ENCODE results near the gene ITGB5.

The ITGB5 gene

GRCh38 chr3:124861041-124861440, 26.1 kb downstream of the ITGB5 start:
- Mint-ChIP-seq H3K4me3 (no peak overlapping the region), H3K9me3 (no peaks in the 10 kb centered on the region)

GRCh38 chr3:124860599-124860998, 26.6 kb downstream of the ITGB5 start:
- no peaks in the 10 kb centered on the region for H3K9me3 Mint-ChIP-seq
- H3K36me3 Mint-ChIP-seq (ENCODE audit: low read depth): peaks cover 5% of the 10 kb centered on the region
- peaks cover 45% of the 10 kb centered on the region for H3K4me1 Mint-ChIP-seq (ENCODE audit: low read depth)
- H3K27ac Mint-ChIP-seq: no peak overlapping the region
- intact Hi-C loops (cut with micrococcal nuclease): no loop called here
- peaks cover 6% of the 10 kb centered on the region for H3K27me3 Mint-ChIP-seq
- H3K4me3 Mint-ChIP-seq: no peak overlapping the region

More at GRCh38 chr3:124861041-124861440, 26.1 kb downstream of the ITGB5 start:
- H3K4me1 Mint-ChIP-seq (ENCODE audit: low read depth): peaks cover 45% of the 10 kb centered on the region
- peaks cover under 1% of the 10 kb centered on the region for H3K36me3 Mint-ChIP-seq (ENCODE audit: low read depth)
- peaks cover 3% of the 10 kb centered on the region for H3K27me3 Mint-ChIP-seq
- no peak overlapping the region for H3K27ac Mint-ChIP-seq
- intact Hi-C loops (cut with micrococcal nuclease): no loop called here

- H3K4me3 Mint-ChIP-seq: no peak overlapping the region
- peaks cover 7% of the 10 kb centered on the region for H3K36me3 Mint-ChIP-seq (ENCODE audit: low read depth)
- peaks cover 6% of the 10 kb centered on the region for H3K27me3 Mint-ChIP-seq
- peaks cover 36% of the 10 kb centered on the region for H3K4me1 Mint-ChIP-seq (ENCODE audit: low read depth)
- intact Hi-C loops (cut with micrococcal nuclease): no loop called here
- no peaks in the 10 kb centered on the region for H3K9me3 Mint-ChIP-seq
- no peak overlapping the region for H3K27ac Mint-ChIP-seq
Observed at GRCh38 chr3:124859025-124859424, 28.1 kb downstream of the ITGB5 start.

- Mint-ChIP-seq H3K4me3 (no peak overlapping the region), H3K4me1 (ENCODE audit: low read depth) (peaks cover 30% of the 10 kb centered on the region), H3K27ac (no peak overlapping the region), H3K36me3 (ENCODE audit: low read depth) (peaks cover 7% of the 10 kb centered on the region), H3K9me3 (no peaks in the 10 kb centered on the region), H3K27me3 (peaks cover 6% of the 10 kb centered on the region)
- intact Hi-C loops (cut with micrococcal nuclease): no loop called here
Observed at GRCh38 chr3:124858275-124858674, 28.9 kb downstream of the ITGB5 start.

- H3K4me3 Mint-ChIP-seq: no peak overlapping the region
- peaks cover 7% of the 10 kb centered on the region for H3K36me3 Mint-ChIP-seq (ENCODE audit: low read depth)
- H3K9me3 Mint-ChIP-seq: no peaks in the 10 kb centered on the region
- intact Hi-C loops (cut with micrococcal nuclease): no loop called here
- H3K27me3 Mint-ChIP-seq: peaks cover 10% of the 10 kb centered on the region
- H3K27ac Mint-ChIP-seq: no peak overlapping the region
- H3K4me1 Mint-ChIP-seq (ENCODE audit: low read depth): peaks cover 20% of the 10 kb centered on the region
Observed at GRCh38 chr3:124856677-124857076, 30.5 kb downstream of the ITGB5 start.

- peaks cover 7% of the 10 kb centered on the region for H3K36me3 Mint-ChIP-seq (ENCODE audit: low read depth)
- no peak overlapping the region for H3K4me3 Mint-ChIP-seq
- H3K4me1 Mint-ChIP-seq (ENCODE audit: low read depth): peaks cover 13% of the 10 kb centered on the region
Observed at GRCh38 chr3:124854009-124854408, 33.2 kb downstream of the ITGB5 start.

GRCh38 chr3:124853446-124853845, 33.7 kb downstream of the ITGB5 start:
- peaks cover 13% of the 10 kb centered on the region for H3K4me1 Mint-ChIP-seq (ENCODE audit: low read depth)
- H3K36me3 Mint-ChIP-seq (ENCODE audit: low read depth): peaks cover 9% of the 10 kb centered on the region
- H3K27ac Mint-ChIP-seq: no peak overlapping the region
- intact Hi-C loops (cut with micrococcal nuclease): no loop called here
- no peak overlapping the region for H3K4me3 Mint-ChIP-seq
- peaks cover 10% of the 10 kb centered on the region for H3K27me3 Mint-ChIP-seq
- H3K9me3 Mint-ChIP-seq: no peaks in the 10 kb centered on the region

More at GRCh38 chr3:124854009-124854408, 33.2 kb downstream of the ITGB5 start:
- intact Hi-C loops (cut with micrococcal nuclease): no loop called here
- H3K27me3 Mint-ChIP-seq: peaks cover 8% of the 10 kb centered on the region
- H3K27ac Mint-ChIP-seq: no peak overlapping the region
- no peaks in the 10 kb centered on the region for H3K9me3 Mint-ChIP-seq

GRCh38 chr3:124851905-124852304, 35.3 kb downstream of the ITGB5 start:
- H3K36me3 Mint-ChIP-seq (ENCODE audit: low read depth): peaks cover 20% of the 10 kb centered on the region
- H3K4me3 Mint-ChIP-seq: no peak overlapping the region
- no peaks in the 10 kb centered on the region for H3K9me3 Mint-ChIP-seq
- no peak overlapping the region for H3K27ac Mint-ChIP-seq
- H3K4me1 Mint-ChIP-seq (ENCODE audit: low read depth): peaks cover 5% of the 10 kb centered on the region
- H3K27me3 Mint-ChIP-seq: peaks cover 15% of the 10 kb centered on the region
- intact Hi-C loops (cut with micrococcal nuclease): no loop called here

GRCh38 chr3:124851136-124851535, 36.0 kb downstream of the ITGB5 start:
- Mint-ChIP-seq H3K9me3 (no peaks in the 10 kb centered on the region), H3K4me3 (no peak overlapping the region), H3K36me3 (ENCODE audit: low read depth) (peaks cover 27% of the 10 kb centered on the region), H3K27me3 (peaks cover 15% of the 10 kb centered on the region), H3K27ac (no peak overlapping the region), H3K4me1 (ENCODE audit: low read depth) (no peaks in the 10 kb centered on the region)
- intact Hi-C loops (cut with micrococcal nuclease): no loop called here

- intact Hi-C loops (cut with micrococcal nuclease): no loop called here
- H3K36me3 Mint-ChIP-seq (ENCODE audit: low read depth): peaks cover 25% of the 10 kb centered on the region
- H3K9me3 Mint-ChIP-seq: no peaks in the 10 kb centered on the region
- H3K4me3 Mint-ChIP-seq: no peak overlapping the region
- no peak overlapping the region for H3K27ac Mint-ChIP-seq
- H3K4me1 Mint-ChIP-seq (ENCODE audit: low read depth): no peaks in the 10 kb centered on the region
- H3K27me3 Mint-ChIP-seq: peaks cover 12% of the 10 kb centered on the region
Observed at GRCh38 chr3:124850633-124851032, 36.5 kb downstream of the ITGB5 start.

GRCh38 chr3:124850212-124850611, 37.0 kb downstream of the ITGB5 start:
- intact Hi-C loops (cut with micrococcal nuclease): no loop called here
- H3K27ac Mint-ChIP-seq: no peak overlapping the region
- H3K36me3 Mint-ChIP-seq (ENCODE audit: low read depth): peaks cover 23% of the 10 kb centered on the region

GRCh38 chr3:124848300-124848699, 38.9 kb downstream of the ITGB5 start:
- Mint-ChIP-seq H3K27ac (no peak overlapping the region), H3K4me1 (ENCODE audit: low read depth) (no peaks in the 10 kb centered on the region), H3K9me3 (no peaks in the 10 kb centered on the region), H3K36me3 (ENCODE audit: low read depth) (peaks cover 28% of the 10 kb centered on the region), H3K27me3 (peaks cover 12% of the 10 kb centered on the region), H3K4me3 (no peak overlapping the region)
- intact Hi-C loops (cut with micrococcal nuclease): no loop called here

More at GRCh38 chr3:124850212-124850611, 37.0 kb downstream of the ITGB5 start:
- Mint-ChIP-seq H3K9me3 (no peaks in the 10 kb centered on the region), H3K4me3 (no peak overlapping the region), H3K4me1 (ENCODE audit: low read depth) (no peaks in the 10 kb centered on the region), H3K27me3 (peaks cover 12% of the 10 kb centered on the region)

- Mint-ChIP-seq H3K4me1 (ENCODE audit: low read depth) (no peaks in the 10 kb centered on the region), H3K9me3 (no peaks in the 10 kb centered on the region), H3K27ac (no peak overlapping the region), H3K4me3 (no peak overlapping the region), H3K36me3 (ENCODE audit: low read depth) (peaks cover 28% of the 10 kb centered on the region), H3K27me3 (peaks cover 12% of the 10 kb centered on the region)
- intact Hi-C loops (cut with micrococcal nuclease): no loop called here
Observed at GRCh38 chr3:124847863-124848262, 39.3 kb downstream of the ITGB5 start.

GRCh38 chr3:124847051-124847450, 40.1 kb downstream of the ITGB5 start:
- intact Hi-C loops (cut with micrococcal nuclease): no loop called here
- Mint-ChIP-seq H3K4me1 (ENCODE audit: low read depth) (no peaks in the 10 kb centered on the region), H3K4me3 (no peak overlapping the region), H3K9me3 (no peaks in the 10 kb centered on the region), H3K36me3 (ENCODE audit: low read depth) (peaks cover 33% of the 10 kb centered on the region), H3K27ac (peak overlapping the region; percentile 29), H3K27me3 (peaks cover 10% of the 10 kb centered on the region)

GRCh38 chr3:124846189-124846588, 41.0 kb downstream of the ITGB5 start:
- intact Hi-C loops (cut with micrococcal nuclease): no loop called here
- H3K9me3 Mint-ChIP-seq: no peaks in the 10 kb centered on the region
- H3K27me3 Mint-ChIP-seq: peaks cover 10% of the 10 kb centered on the region
- H3K27ac Mint-ChIP-seq: no peak overlapping the region
- peaks cover 7% of the 10 kb centered on the region for H3K4me1 Mint-ChIP-seq (ENCODE audit: low read depth)
- H3K4me3 Mint-ChIP-seq: no peak overlapping the region
- H3K36me3 Mint-ChIP-seq (ENCODE audit: low read depth): peaks cover 38% of the 10 kb centered on the region

Data from dendritic cell treated with granulocyte-macrophage colony-stimulating factor and Interleukin-4, amounts not matched to agents 40 ng/mL and 50 ng/mL, for 4 days (primary cell).